Measurements from ENCODE around the gene GRK6. TPM values are rescaled to one million over a fixed set of nuclear protein-coding genes. Genes with fewer than 3 reads are reported as not detected.

GRK6 gene
- polyA plus RNA-seq, 1 of the 3 experiments (the other 2 are of a cell fraction) = 39.5 TPM

- Histone ChIP-seq H3K36me3 (replicated peaks in 1 of 2; ENCODE audit: control insufficient read depth in 1 of 2, insufficient read depth in 2 of 2, low read length in 1 of 2) (peaks cover 47 to 65% of the 10 kb centered on the region in 2 experiments), H3K9ac (no peak overlapping the region), H3K4me3 (ENCODE audit: low read depth in 2 of 2, low read length in 1 of 2) (no peak overlapping the region), H3K9me2 (no peaks in the 10 kb centered on the region), H3K27ac (ENCODE audit: low read depth in 2 of 2, low read length in 1 of 2) (no peak overlapping the region), H2AFZ (ENCODE audit: low read depth) (no peak overlapping the region), H3F3A (replicated peaks; ENCODE audit: insufficient read depth) (peaks cover 25% of the 10 kb centered on the region), H3K79me2 (ENCODE audit: insufficient read depth) (peaks cover 61% of the 10 kb centered on the region), H3K27me3 (ENCODE audit: insufficient read depth) (no peaks in the 10 kb centered on the region), H3K9me3 (no peaks in the 10 kb centered on the region), H3K4me2 (no peak overlapping the region), H3K4me1 (ENCODE audit: control insufficient read depth in 1 of 2, insufficient read depth in 2 of 2, low read depth in 1 of 2, low read length in 1 of 2) (peaks cover 31 to 33% of the 10 kb centered on the region in 2 experiments; a peak in 3 of 4 replicates), H4K20me1 (ENCODE audit: insufficient read depth) (peaks cover 55% of the 10 kb centered on the region)
- no peak for DNase-seq
- WGBS (ENCODE audit: low lambda C conversion rate) = 99% methylated on average over 24 of the region's 25 CpGs
- ChIA-PET CTCF (interaction anchor here (0.7 to 1.7 kb wide), 4 partner anchors 9 to 63 kb away, joined by 3 to 9 read pairs (median 6); no protein-coding TSS in a partner anchor), POLR2A (interaction anchor here (0.7 kb wide), 1 partner anchor 13 kb away, joined by 3 read pairs; no protein-coding TSS in a partner anchor)
- TF ChIP-seq MEF2A (IDR thresholded peaks at IDR 0.05; ENCODE audit: borderline replicate concordance, low read depth) = no peak
- TF ChIP-seq, protein P1, sequence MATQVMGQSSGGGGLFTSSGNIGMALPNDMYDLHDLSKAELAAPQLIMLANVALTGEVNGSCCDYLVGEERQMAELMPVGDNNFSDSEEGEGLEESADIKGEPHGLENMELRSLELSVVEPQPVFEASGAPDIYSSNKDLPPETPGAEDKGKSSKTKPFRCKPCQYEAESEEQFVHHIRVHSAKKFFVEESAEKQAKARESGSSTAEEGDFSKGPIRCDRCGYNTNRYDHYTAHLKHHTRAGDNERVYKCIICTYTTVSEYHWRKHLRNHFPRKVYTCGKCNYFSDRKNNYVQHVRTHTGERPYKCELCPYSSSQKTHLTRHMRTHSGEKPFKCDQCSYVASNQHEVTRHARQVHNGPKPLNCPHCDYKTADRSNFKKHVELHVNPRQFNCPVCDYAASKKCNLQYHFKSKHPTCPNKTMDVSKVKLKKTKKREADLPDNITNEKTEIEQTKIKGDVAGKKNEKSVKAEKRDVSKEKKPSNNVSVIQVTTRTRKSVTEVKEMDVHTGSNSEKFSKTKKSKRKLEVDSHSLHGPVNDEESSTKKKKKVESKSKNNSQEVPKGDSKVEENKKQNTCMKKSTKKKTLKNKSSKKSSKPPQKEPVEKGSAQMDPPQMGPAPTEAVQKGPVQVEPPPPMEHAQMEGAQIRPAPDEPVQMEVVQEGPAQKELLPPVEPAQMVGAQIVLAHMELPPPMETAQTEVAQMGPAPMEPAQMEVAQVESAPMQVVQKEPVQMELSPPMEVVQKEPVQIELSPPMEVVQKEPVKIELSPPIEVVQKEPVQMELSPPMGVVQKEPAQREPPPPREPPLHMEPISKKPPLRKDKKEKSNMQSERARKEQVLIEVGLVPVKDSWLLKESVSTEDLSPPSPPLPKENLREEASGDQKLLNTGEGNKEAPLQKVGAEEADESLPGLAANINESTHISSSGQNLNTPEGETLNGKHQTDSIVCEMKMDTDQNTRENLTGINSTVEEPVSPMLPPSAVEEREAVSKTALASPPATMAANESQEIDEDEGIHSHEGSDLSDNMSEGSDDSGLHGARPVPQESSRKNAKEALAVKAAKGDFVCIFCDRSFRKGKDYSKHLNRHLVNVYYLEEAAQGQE (IDR thresholded peaks at IDR 0.05; ENCODE audit: low read depth, low read length) = no peak
- TF ChIP-seq, protein P2, sequence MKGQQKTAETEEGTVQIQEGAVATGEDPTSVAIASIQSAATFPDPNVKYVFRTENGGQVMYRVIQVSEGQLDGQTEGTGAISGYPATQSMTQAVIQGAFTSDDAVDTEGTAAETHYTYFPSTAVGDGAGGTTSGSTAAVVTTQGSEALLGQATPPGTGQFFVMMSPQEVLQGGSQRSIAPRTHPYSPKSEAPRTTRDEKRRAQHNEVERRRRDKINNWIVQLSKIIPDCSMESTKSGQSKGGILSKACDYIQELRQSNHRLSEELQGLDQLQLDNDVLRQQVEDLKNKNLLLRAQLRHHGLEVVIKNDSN (IDR thresholded peaks at IDR 0.05; ENCODE audit: borderline replicate concordance, low read depth) = no peak
- TF ChIP-seq POLR2AphosphoS5 (IDR thresholded peaks at IDR 0.05; ENCODE audit: low read depth, low read length) = no peak
- no peak for TF ChIP-seq RFX5 (IDR thresholded peaks at IDR 0.05; ENCODE audit: low read length)
- no peak for TF ChIP-seq FOXJ3 (CRISPR knock-in tag; IDR thresholded peaks at IDR 0.05)
- no peak for TF ChIP-seq SIN3A (IDR thresholded peaks at IDR 0.05; ENCODE audit: borderline replicate concordance, low read depth, low read length)
- no peak for TF ChIP-seq CTCF (IDR thresholded peaks at IDR 0.05)
- no peak for TF ChIP-seq RAD21 (IDR thresholded peaks at IDR 0.05; ENCODE audit: low read length)
- no peak for TF ChIP-seq ELF1 (IDR thresholded peaks at IDR 0.05)
- no peak for TF ChIP-seq FOSL2 (IDR thresholded peaks at IDR 0.05; ENCODE audit: borderline replicate concordance, low read depth)
- no peak for TF ChIP-seq JUND (IDR thresholded peaks at IDR 0.05)
- no peak for TF ChIP-seq YY1 (IDR thresholded peaks at IDR 0.05; ENCODE audit: low read depth)
- no peak for TF ChIP-seq IRF3 (IDR thresholded peaks at IDR 0.05; ENCODE audit: low read depth, low read length)
- TF ChIP-seq, protein P3, sequence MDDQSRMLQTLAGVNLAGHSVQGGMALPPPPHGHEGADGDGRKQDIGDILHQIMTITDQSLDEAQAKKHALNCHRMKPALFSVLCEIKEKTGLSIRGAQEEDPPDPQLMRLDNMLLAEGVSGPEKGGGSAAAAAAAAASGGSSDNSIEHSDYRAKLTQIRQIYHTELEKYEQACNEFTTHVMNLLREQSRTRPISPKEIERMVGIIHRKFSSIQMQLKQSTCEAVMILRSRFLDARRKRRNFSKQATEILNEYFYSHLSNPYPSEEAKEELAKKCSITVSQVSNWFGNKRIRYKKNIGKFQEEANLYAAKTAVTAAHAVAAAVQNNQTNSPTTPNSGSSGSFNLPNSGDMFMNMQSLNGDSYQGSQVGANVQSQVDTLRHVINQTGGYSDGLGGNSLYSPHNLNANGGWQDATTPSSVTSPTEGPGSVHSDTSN (IDR thresholded peaks at IDR 0.05) = no peak
- no peak for TF ChIP-seq TAF1 (IDR thresholded peaks at IDR 0.05; ENCODE audit: borderline replicate concordance, low read depth, low read length)
- no peak for TF ChIP-seq ZBTB33 (IDR thresholded peaks at IDR 0.05; ENCODE audit: borderline replicate concordance, low read depth)
- no peak for TF ChIP-seq SMC3 (IDR thresholded peaks at IDR 0.05; ENCODE audit: low read depth, low read length)
Measured at GRCh38 chr5:177466861-177467260, 40.4 kb downstream of the GRK6 start.
